Left ventricle myocardium superior (tissue), 1 donor: ENCODE measurements around the gene BBS12. TPM values are rescaled to one million over a fixed set of nuclear protein-coding genes. Genes with fewer than 3 reads are reported as not detected.

Source experiments
- ATAC-seq: fragments of 200-7000 bp; cut with Tn5 transposase; one replicate; pipeline ENCODE4 v1.9.1; 2020; ENCODE audit warnings: mild to moderate bottlenecking, moderate library complexity
- DNase-seq: peaks from one replicate; pipeline ENCODE4 v3.0.0-alpha.2; 2020
- intact Hi-C: fragments of 100-400 bp; cut with micrococcal nuclease; formaldehyde crosslinking; loops from one replicate; pipeline ENCODE4 v1.11.0; 2022
- long read RNA-seq: library from polyadenylated mRNA; unstranded; transcript quantifications from one replicate; pipeline ENCODE4 v2.0.0, GENCODE V29; 2021
- total RNA-seq: library from RNA; stranded (reverse); fragmentation: NEBNext Ultra II Directional; extraction: Animal tissue kit (Norgen Biotek cat#: 25700); gene quantifications from one replicate; pipeline ENCODE4 v1.2.1, GENCODE V29; 2021
- donor health status: DM: no; HTN: yes; CAD: no; lungs with severe emphysema.

The BBS12 gene
- total RNA-seq = 5.5 TPM
- long read RNA-seq, partial matches to known transcripts = 0 of 28 reads
- long read RNA-seq, other reads (novel, unspliced or antisense) = 26 of 28 reads

DNA sequence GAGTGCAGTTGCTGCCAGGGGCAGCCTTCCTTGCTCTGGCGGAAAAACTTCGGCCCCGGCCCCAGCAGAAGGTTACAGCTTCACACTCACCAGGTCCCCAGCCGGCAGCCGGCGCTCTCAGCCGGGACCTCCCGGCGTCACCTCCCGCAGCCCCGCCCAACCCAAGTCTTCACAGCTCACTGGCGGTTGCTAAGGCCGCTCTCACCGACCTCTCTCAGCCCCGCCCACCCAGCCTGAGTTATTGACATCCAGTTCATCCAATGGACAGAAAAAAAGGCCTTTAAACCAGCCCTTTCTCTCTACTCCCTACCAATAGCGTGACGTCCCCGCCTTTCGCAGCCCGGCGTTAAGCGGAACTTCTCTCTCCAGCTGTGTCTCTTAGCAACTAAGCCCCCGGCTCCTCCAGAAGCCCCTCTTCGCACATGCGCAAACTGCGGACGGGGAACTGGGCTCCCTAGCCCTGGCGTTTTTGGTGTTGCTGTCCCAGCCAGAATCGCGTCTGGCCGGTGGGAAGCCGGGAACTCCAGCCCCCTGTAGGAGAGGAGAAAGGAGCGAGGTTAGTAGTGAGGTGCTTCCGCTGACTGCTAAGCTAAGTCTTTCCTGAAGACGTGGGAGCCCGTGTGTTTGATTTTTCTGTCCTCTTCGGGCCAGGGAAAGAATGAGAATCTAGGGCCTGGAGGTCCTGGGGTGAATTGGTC is at the start of gene BBS12:
Gene BBS12, plus strand, starts transcription at position 376 of the 698 bp plus-strand sequence. CDS start 9,189 bp downstream, outside the sequence.
- peak; percentile 99 for ATAC-seq
- intact Hi-C loops = no loop called here
- DNase-seq = peak; percentile 98

GRCh38 chr4:122686691-122687090 is 45.8 kb upstream of the BBS12 start:
- DNase-seq = no peak
- no peak for ATAC-seq
- intact Hi-C loops = no loop called here

DNA sequence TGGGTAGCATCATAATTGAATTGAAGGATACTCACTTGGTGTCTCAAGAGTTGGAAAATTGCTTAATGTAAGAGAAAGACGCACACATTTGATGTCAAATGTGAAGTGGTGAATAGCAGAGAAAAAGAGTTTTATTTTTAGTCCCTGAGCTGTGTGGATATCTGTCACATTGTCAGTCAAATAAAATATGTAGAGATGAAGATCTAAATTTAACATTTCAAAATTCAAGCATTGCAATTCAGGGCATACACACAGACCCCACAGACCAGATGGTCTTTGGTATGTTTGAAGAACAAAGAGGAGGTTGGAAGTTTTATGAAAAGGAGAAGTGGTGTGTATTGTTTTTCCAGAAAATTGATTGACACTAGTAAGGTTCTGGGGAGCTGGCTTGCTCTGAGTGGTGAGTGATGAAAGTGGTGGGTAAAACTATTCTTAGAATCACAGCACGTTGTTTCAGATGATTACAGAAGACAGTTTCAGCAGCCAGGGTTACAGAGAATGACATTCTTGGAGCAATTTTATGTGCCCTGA is 44.9 kb upstream of the BBS12 start:
- intact Hi-C loops = no loop called here
- DNase-seq (no peak), ATAC-seq (peak; percentile 96)

DNA sequence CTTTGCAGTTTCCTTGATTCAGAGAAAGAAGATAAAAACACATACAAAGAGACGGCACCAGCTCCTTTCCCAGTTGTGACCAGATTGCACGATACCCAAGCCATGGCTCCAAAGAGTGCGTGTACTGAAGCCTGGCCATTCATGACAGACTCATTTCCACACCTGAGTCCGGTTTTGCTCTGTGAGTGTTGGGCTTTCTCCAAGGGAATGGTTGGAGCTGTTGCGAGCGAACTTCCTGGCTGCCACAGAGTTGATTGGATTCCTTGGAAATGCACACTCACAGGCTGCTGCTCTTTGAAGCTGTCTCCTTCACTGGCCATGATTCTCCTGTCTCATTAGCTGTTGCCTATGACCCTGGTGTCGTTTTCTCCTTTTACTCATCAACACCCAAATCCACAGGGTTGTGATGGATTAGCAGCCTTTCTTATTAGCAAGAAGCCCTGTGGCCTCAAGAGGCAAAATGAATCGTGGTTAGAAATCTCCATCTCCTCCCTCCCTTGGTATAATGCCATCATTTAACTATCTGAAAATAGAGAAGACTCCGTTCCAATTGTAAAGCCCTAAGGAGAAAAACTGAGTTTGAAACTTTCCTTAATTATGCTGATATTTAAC is 43.9 kb upstream of the BBS12 start:
- intact Hi-C loops = no loop called here
- ATAC-seq = peak; percentile 65

GRCh38 chr4:122689972-122690371 is 42.5 kb upstream of the BBS12 start:
- intact Hi-C loops = no loop called here
- ATAC-seq (no peak), DNase-seq (no peak)

More for the DNA sequence above, 43.9 kb upstream of the BBS12 start:
- no peak for DNase-seq

DNA sequence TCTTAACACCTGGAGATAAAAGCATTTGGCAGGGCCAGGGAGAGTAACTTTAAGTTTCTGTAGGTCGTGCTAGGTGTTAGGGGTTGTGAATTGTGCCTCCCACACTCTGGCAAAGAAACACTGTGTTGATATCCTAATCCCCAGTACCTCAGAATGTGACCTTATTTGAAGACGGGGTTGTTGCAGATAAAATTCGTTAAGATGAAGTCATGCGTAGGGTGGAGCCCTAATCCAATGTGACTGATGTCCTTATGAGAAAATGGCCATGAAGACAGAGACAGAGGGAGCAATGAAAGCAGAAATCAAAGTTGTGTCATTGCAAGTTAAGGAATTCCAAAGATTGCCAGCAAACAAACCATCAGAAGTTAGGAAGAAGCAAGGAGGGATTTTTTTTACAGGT is 40.5 kb upstream of the BBS12 start:
- intact Hi-C loops = no loop called here
- no peak for ATAC-seq

DNA sequence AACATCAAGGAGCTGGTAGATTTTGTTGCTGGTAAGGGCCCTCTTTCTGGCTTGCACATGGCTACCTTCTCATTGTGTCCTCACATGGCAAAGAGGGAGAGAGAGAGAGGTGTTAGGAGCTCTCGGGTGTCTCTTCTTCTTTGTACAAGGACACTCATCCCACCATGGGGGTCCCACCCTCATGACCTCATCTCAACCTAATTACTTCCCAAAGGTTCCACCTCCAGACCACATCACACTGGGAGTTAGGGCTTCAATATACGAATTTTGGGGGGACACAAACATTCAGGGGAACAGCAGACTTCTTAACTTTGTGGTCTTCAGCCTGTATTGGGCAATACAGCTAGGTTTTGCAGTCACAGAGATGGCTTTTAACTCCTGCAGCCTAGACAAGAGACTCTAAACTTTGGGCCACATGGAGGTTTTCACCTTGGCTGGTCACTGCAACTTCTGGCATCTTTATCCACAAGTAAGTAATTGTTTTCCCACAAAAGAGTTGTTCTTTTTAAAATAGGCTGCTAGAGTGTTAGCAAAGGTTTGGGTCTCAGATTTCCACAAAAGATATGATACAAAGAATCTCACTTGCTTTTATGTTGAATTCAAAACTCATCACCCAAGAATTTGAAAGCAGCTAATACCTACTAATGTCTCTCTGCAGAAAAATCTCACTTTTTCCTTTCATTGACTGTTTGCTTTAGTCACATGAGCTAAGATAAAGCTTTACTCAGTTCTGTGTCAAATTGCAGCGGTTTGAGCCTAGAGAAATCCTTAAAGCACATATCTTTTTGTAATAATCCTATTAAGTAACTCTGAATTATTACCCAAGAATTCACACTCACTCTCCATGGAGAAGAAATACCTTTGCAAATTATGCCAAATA is 39.6 kb upstream of the BBS12 start:
- DNase-seq (no peak), ATAC-seq (no peak)

More for the DNA sequence above, 40.5 kb upstream of the BBS12 start:
- no peak for DNase-seq

GRCh38 chr4:122695226-122695625 is 37.3 kb upstream of the BBS12 start:
- ATAC-seq = no peak
- intact Hi-C loops = no loop called here
- no peak for DNase-seq

More for the DNA sequence above, 39.6 kb upstream of the BBS12 start:
- intact Hi-C loops = no loop called here

- peak; percentile 98 for ATAC-seq
- DNase-seq = peak; percentile 87
- intact Hi-C loops = no loop called here
These were observed 32.3 kb upstream of the BBS12 start for GRCh38 chr4:122700178-122700725.

DNA sequence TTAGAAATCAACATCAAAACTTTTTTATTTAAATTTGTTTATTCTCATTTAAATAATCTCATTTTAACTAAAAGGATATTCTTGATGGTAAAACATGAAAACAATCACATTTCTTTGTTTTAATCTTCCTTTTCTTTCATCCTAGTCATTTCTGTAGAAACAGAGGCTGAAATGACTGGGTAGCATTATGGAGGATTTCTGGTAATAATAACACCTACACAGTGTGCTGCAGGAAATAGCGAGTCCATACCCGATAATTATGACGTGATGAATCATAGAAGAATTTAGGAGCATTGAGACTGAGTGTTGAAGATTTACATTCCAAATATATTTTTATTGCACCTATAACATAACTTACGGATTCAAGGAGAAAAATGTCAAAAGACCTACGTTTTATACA is 31.4 kb upstream of the BBS12 start:
- no peak for ATAC-seq
- intact Hi-C loops = no loop called here
- DNase-seq = no peak

GRCh38 chr4:122701965-122702364 is 30.5 kb upstream of the BBS12 start:
- intact Hi-C loops = no loop called here
- DNase-seq (no peak), ATAC-seq (no peak)

DNA sequence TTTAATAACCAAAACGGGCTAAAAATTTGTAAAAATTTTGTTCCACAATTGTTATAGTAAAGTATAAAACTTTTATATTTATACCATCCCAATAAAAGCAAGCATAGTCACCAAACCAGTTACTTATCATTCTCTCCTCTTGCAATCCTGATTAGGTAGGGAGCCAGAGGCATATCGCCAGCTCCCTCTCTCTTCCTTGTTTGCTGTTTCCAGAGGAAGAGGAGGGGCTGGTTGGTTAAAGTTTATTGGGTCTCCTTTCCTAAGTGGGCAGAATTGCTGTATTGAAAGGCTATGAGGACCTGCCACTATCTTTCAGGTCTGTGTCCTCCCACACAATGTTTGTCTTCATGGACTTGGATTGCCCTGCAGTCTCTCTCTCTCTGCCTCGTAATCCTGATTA is 29.6 kb upstream of the BBS12 start:
- ATAC-seq (peak; percentile 26), DNase-seq (no peak)
- intact Hi-C loops = no loop called here

- DNase-seq (no peak), ATAC-seq (no peak)
- intact Hi-C loops = no loop called here
These were observed 28.6 kb upstream of the BBS12 start for GRCh38 chr4:122703868-122704267.

GRCh38 chr4:122705009-122705408 is 27.5 kb upstream of the BBS12 start:
- intact Hi-C loops = no loop called here
- DNase-seq = no peak
- ATAC-seq = no peak

GRCh38 chr4:122705547-122706117 is 26.9 kb upstream of the BBS12 start:
- intact Hi-C loops = no loop called here
- ATAC-seq (no peak), DNase-seq (no peak)

- intact Hi-C loops = no loop called here
- DNase-seq (no peak), ATAC-seq (no peak)
These were observed 26.0 kb upstream of the BBS12 start for GRCh38 chr4:122706511-122706910.

- no peak for ATAC-seq
- no peak for DNase-seq
- intact Hi-C loops = no loop called here
These were observed 25.0 kb upstream of the BBS12 start for GRCh38 chr4:122707497-122707896.

DNA sequence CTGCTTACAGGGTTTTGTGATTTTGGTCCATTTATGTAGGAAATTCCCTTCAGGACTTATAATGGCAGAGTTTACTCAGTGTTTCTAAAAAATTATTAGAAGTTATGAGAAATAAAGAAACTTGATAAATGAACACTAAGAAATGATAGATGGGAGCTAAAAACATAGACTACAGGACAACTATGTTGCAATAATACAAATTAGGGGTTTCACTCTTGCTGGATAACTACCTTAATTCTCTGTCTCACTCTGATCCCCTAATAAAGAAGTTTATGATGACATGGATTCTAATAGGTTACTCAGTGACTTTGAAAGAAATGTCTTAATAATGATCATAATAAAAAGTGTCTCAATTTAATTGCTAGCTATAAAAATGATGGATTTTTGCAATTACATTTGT is 23.3 kb upstream of the BBS12 start:
- no peak for DNase-seq
- no peak for ATAC-seq
- intact Hi-C loops = no loop called here
